ENCODE measurements around the gene PPP1R12C.

PPP1R12C gene

DNA sequence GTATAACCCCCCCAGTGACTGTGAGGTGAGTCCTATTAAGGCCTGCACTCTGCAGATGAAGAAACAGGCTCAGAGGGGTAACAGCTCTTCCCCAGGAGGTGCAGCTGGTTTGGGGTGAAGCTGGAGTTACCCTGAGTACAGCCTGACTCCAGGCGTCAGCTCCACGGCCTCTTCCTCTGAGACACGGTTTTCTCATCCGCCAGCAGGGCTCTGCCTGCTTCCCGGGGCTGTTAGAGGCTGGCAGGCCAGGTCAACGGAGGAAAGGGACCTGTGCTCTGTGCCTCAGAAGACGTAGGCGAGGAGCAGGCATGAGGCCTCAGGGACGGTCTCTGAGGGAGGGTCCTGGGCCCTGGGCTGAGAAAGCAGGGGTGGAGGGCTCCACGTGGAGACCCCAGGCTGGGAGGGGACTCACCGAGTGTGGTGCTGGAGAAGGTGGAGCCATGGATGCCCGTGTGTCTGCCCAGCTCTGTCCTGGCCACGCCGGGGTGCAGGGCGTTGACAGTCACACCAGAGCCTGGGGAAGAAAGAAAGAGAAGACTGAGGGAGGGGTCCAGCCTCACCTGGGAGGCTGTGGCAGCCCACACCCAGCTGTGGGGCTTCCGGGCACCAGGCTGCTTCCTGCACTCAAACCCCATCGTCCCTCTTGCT is 70.3 kb downstream of the PPP1R12C start:
- DNase-seq (ENCODE audit: low spot score): no peak

GRCh38 chr19:55044771-55045716 is 72.4 kb downstream of the PPP1R12C start:
- no peak for DNase-seq (ENCODE audit: low spot score)

DNA sequence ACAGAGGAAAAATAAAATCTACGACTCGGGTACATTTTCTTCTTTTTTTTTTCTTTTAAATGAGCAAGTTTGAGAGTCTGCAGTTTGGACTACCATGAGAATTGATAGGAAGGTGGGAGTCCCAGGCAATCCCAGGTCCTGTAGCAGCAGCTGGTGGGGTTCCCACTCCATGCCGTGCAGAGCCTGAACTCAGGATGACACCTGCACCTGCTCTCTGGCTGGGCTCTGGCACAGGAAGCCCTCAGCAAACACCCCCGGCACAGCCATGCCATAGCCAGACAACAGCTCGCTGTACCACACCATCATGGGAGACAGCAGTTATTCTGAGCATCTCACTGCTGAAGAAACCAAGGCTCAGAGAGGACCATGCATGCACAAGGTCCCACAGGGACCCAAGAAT is 73.2 kb downstream of the PPP1R12C start:
- DNase-seq (ENCODE audit: low spot score): no peak

- DNase-seq (ENCODE audit: low spot score): no peak
These were observed 74.7 kb downstream of the PPP1R12C start for GRCh38 chr19:55042688-55043087.

DNA sequence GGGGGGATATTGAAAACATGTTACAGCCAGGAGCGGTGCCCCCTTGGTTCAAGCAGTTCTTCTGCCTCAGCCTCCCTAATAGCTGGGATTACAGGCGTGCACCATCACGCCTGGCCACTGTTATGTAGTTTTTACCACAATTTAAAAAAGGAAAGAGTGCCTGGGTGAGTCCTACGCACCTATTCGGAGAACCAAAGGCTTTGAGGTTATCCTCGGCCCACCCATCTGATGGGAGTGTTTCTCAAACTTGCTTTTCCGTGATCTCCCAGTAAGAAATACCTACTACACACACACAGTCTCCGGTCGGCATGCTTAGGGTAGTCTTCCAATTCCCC is 75.1 kb downstream of the PPP1R12C start:
- DNase-seq (ENCODE audit: low spot score): no peak

DNA sequence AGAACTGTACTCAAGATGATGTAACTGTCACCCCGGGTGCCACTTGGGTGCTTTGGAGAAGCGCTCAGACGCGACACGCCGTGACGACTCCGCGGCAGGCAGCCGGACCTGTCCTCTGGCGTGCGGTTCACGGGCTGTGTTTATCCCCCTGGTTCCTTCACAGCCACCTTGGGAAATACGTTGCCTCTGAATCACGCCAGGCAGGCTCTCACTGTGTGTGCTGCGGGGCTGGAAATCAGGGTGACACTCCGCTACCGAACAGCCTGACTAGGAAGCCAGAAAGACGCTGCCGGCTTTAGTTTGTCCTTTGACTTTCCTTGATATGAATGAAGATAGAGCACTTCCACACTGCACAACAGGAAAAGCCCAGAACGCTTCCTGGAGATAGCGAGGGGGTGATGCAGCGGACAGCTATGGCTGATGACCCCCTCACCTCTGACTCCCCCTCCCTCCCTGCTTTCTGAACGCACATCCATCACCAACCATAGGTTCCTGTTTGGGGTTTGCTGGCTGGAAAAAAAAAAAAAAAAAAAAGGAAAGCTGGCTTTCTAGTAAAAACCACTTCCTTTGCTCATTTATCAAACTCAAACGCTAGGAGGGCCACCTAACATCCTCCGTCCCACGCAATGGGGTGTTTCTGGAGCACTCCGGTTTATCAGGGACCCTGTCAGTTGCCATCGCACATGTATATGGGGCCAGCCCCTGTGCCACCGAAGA is 75.7 kb downstream of the PPP1R12C start:
- no peak for DNase-seq (ENCODE audit: low spot score)

DNA sequence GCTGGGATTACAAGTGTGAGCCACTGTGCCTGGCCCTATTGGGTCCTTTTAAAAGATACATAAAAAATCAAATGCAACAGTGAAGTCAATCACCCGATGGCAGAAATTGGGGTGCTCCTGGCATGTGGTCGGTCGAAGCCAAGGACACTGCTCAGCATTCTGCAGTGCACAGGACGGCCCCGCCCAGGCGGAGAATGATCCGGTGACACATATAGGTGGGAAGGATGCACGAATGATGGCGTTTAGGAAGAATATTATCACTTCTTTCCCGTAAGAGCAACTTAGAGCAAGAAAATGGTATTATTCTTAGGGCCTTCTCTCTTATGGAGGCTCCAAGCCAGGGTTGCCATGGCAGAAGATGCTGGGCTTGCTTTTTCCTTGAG is 76.2 kb downstream of the PPP1R12C start:
- no peak for DNase-seq (ENCODE audit: low spot score)
